ENCODE measurements around the gene DNM3. TPM values are rescaled to one million over a fixed set of nuclear protein-coding genes. Genes with fewer than 3 reads are reported as not detected.

Gene DNM3
- total and polyA plus RNA-seq, 7 donors = 0.60 to 13.3 (median 3.9) TPM

DNA sequence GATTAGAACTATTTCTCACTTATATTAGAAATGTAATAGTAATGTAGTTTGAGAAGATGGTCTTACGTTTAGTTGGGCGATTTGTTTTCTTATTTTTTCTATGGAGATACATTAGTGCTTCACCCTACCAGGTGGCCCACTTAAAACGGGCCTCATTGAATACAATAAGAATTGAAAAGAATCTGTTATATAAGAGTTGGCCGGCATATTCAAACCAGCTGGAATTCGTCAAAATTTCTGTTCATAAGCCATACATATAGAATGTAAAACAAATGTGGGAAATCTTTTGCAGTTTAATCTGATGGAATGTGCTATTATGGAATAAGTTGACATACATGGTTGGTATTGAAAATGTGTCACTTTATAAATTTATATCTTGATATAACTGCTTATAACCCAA lies 482.8 kb downstream of the DNM3 start:
- intact Hi-C loops (cut with DNase I) = loop anchor here (5.0 kb wide), 1 partner anchor 68 kb away; no protein-coding TSS in a partner anchor
- Histone ChIP-seq H3K4me3 (no peak overlapping the region), H3K27ac (peak overlapping the region in 2 of 4 donors; percentile 49 to 82), H3K4me1 (peaks cover 0 to 51% (median 37%) of the 10 kb centered on the region in 4 donors), H3K36me3 (no peaks in the 10 kb centered on the region), H3K27me3 (no peaks in the 10 kb centered on the region), H3K9me3 (no peaks in the 10 kb centered on the region)
- no peak for DNase-seq
- TF ChIP-seq POLR2A (IDR thresholded peaks at IDR 0.05) (no peak), POLR2AphosphoS5 (IDR thresholded peaks at IDR 0.05) (no peak), EP300 (IDR thresholded peaks at IDR 0.05) (no peak)
- TF ChIP-seq, protein P1, sequence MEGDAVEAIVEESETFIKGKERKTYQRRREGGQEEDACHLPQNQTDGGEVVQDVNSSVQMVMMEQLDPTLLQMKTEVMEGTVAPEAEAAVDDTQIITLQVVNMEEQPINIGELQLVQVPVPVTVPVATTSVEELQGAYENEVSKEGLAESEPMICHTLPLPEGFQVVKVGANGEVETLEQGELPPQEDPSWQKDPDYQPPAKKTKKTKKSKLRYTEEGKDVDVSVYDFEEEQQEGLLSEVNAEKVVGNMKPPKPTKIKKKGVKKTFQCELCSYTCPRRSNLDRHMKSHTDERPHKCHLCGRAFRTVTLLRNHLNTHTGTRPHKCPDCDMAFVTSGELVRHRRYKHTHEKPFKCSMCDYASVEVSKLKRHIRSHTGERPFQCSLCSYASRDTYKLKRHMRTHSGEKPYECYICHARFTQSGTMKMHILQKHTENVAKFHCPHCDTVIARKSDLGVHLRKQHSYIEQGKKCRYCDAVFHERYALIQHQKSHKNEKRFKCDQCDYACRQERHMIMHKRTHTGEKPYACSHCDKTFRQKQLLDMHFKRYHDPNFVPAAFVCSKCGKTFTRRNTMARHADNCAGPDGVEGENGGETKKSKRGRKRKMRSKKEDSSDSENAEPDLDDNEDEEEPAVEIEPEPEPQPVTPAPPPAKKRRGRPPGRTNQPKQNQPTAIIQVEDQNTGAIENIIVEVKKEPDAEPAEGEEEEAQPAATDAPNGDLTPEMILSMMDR (IDR thresholded peaks at IDR 0.05) = no peak
- WGBS, 2 donors = 86 to 93% methylated on average over 5 of the region's 5 CpGs

DNA sequence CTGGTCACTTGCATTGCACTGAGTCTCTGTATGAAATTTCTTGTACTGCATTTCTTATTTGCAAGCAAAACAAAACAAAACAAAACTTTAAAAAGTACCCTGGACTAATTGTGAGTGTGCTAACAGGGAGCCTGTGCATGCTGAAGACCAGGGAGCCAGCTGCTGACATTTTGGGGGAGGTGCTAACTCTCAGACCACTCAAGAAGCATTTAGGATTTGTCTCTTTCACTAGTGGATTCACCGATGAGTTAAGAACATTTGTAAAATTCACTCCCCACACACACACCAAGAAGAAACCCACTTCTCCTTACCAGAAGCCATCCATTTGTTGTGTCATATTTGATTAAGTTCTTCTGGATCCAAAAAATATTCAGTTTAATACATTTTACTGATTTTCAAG lies 483.5 kb downstream of the DNM3 start:
- WGBS, 2 donors = 91 to 95% methylated on average over 1 of the region's 1 CpG
- Histone ChIP-seq H3K27ac (peak overlapping the region in 2 of 4 donors; percentile 49 to 60), H3K4me1 (peaks cover 0 to 51% (median 37%) of the 10 kb centered on the region in 4 donors), H3K27me3 (no peaks in the 10 kb centered on the region), H3K4me3 (no peak overlapping the region), H3K36me3 (no peaks in the 10 kb centered on the region), H3K9me3 (no peaks in the 10 kb centered on the region)
- TF ChIP-seq, protein P1 (IDR thresholded peaks at IDR 0.05) = no peak
- no peak for TF ChIP-seq POLR2A (IDR thresholded peaks at IDR 0.05)
- TF ChIP-seq POLR2AphosphoS5 (IDR thresholded peaks at IDR 0.05) = no peak
- TF ChIP-seq EP300 (IDR thresholded peaks at IDR 0.05) = no peak
- intact Hi-C loops (cut with DNase I) = loop anchor here (5.0 kb wide), 1 partner anchor 68 kb away; no protein-coding TSS in a partner anchor
- no peak for DNase-seq

DNA sequence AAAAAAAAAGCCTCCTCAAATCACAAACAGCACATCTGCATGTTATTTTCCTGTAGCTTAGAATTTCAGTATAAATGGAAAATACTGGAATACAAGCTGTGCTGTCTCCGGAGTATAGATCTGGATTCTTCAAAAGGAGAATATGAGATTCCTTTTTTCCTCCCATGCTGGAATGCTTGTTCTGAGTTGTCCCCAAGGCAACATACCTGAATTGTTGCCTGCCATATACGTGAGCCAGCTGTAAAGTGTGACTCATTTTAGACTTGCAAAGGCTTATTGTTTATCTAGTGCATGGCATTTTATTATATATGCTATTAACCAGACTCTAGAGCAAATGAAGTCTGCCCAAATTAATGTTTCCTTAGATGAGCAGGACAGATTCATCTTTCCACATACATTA lies 484.2 kb downstream of the DNM3 start:
- no peak for DNase-seq
- Histone ChIP-seq H3K4me3 (no peak overlapping the region), H3K27ac (peak overlapping the region in 2 of 4 donors; percentile 49 to 60), H3K9me3 (no peaks in the 10 kb centered on the region), H3K4me1 (peaks cover 0 to 49% (median 35%) of the 10 kb centered on the region in 4 donors), H3K27me3 (no peaks in the 10 kb centered on the region), H3K36me3 (no peaks in the 10 kb centered on the region)
- intact Hi-C loops (cut with DNase I) = no loop called here
- TF ChIP-seq, protein P1 (IDR thresholded peaks at IDR 0.05) = no peak
- no peak for TF ChIP-seq POLR2A (IDR thresholded peaks at IDR 0.05)
- peak in 2 of 4 donors; percentile 59 to 60 for TF ChIP-seq POLR2AphosphoS5 (IDR thresholded peaks at IDR 0.05)
- peak in 1 of 4 donors; percentile 32 for TF ChIP-seq EP300 (IDR thresholded peaks at IDR 0.05)
- 30 to 63% methylated on average over 2 of the region's 2 CpGs for WGBS, 2 donors

DNA sequence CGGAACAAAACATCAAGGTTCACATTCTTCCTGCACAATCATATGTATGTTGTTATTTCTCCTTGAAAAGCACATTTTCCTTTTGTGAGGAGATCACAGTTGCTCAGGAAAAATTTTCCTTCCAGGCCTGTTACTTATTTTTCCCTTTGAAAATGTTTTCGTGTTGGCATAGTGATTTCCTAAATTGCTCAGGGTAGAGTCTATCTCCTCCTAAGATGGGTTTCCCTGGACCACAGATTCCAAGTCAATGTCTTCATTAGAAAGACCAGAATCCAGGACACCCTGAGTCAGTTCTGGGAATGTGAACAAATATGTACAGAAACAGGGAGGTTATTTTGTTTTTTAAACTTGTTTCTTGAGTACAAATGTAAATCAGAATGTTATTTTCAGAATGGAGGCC lies 484.8 kb downstream of the DNM3 start:
- peaks cover 0 to 42% (median 29%) of the 10 kb centered on the region in 4 donors for H3K4me1 ChIP-seq
- no peaks in the 10 kb centered on the region for H3K27me3 ChIP-seq
- no peaks in the 10 kb centered on the region for H3K9me3 ChIP-seq
- H3K36me3 ChIP-seq = no peaks in the 10 kb centered on the region
- intact Hi-C loops (cut with DNase I) = no loop called here
- H3K4me3 ChIP-seq = no peak overlapping the region
- H3K27ac ChIP-seq = peak overlapping the region in 2 of 4 donors; percentile 49 to 60
- TF ChIP-seq, protein P1 (IDR thresholded peaks at IDR 0.05) = no peak
- TF ChIP-seq POLR2AphosphoS5 (IDR thresholded peaks at IDR 0.05) = no peak
- no peak for TF ChIP-seq POLR2A (IDR thresholded peaks at IDR 0.05)
- TF ChIP-seq EP300 (IDR thresholded peaks at IDR 0.05) = no peak
- no peak for DNase-seq
- 96 to 97% methylated on average over 2 of the region's 2 CpGs for WGBS, 2 donors

DNA sequence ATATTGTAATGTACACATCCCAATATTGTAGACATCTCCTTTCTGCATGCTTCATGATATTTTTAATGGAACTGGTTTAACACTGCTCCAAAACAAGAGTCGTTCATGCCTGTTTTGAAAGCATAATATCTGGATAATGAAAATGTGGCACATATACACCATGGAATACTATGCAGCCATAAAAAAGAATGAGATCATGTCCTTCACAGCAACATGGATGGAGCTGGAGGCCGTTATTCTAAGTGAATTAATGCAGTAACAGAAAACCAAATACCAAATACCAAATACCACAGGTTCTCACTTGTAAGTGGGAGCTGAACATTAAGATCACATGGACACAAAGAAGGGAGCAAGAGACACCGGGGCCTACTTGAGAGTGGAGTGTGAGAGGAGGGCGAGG lies 487.0 kb downstream of the DNM3 start:
- TF ChIP-seq, protein P1 (IDR thresholded peaks at IDR 0.05) = no peak
- Histone ChIP-seq H3K36me3 (no peaks in the 10 kb centered on the region), H3K27me3 (no peaks in the 10 kb centered on the region), H3K27ac (no peak overlapping the region), H3K4me3 (no peak overlapping the region), H3K4me1 (peaks cover 0 to 21% (median 11%) of the 10 kb centered on the region in 4 donors), H3K9me3 (no peaks in the 10 kb centered on the region)
- intact Hi-C loops (cut with DNase I) = no loop called here
- no peak for DNase-seq
- WGBS, 2 donors = 85 to 89% methylated on average over 4 of the region's 4 CpGs
